DND-41 (cell line): ENCODE measurements around the gene MINK1.

Source experiments
- CTCF ChIP-seq: IDR thresholded peaks from 2 replicates; pipeline ENCODE4 v1.5.1; 2012; ENCODE audit warnings: borderline replicate concordance, low read length, moderate library complexity, mild to moderate bottlenecking; ENCODE audit not compliant: poor library complexity, severe bottlenecking; ENCODE audit errors: extremely low read depth
- EZH2 ChIP-seq: IDR thresholded peaks from 3 replicates; pipeline ENCODE4 v1.6.1; 2012; ENCODE audit warnings: borderline replicate concordance, low read depth, mild to moderate bottlenecking, moderate library complexity, low read length, inconsistent platforms; ENCODE audit not compliant: severe bottlenecking

GRCh38 chr17:4877089-4877488 is 43.9 kb downstream of the MINK1 start:
- TF ChIP-seq EZH2 = no peak
- no peak for TF ChIP-seq CTCF
